ENCODE data around the gene PHLDB2.

Gene PHLDB2

DNA sequence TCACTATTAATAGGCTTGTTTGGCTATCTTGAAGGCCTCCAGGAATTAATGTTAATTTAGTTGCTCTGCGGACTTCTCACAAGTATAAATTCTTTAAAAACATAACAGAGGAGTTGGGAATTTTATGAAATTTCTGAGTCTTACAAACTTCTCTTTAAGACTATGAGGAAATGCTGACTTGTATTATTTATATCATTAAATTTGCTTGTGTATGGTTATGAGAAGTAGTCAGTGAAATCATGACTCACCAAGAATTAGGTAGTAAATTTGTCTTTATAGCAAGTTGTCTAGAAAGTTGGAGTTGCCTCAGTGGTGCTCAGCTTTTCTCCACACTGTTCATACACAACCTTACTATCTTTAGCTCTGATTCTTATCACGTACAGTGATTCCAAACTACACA, 26.5 kb downstream of the PHLDB2 start:
- no peak for DNase-seq

DNA sequence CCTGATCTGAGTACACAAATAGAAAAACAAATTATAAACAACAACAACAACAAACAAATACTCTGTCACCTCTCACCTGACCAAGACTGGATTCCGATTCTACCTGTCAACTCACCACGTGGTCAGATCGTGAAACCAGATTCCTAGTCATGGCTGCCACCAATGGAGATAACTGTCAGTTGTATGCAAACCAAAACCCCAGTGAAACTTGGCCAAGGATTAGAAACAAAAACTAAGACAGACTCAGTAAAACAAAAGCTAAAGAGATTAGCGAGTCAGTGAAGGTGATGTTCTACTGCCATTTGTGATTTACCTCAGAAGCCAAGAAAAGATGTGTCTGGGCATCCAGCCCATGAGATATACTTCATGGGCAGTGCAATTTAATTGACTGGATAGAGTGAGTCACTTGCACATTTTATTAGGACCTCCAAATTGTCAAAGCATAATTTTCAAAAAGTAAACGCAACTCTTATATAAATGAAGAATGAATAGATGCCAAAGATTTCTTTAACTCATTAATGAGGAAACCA, 31.1 kb downstream of the PHLDB2 start:
- DNase-seq = no peak

DNA sequence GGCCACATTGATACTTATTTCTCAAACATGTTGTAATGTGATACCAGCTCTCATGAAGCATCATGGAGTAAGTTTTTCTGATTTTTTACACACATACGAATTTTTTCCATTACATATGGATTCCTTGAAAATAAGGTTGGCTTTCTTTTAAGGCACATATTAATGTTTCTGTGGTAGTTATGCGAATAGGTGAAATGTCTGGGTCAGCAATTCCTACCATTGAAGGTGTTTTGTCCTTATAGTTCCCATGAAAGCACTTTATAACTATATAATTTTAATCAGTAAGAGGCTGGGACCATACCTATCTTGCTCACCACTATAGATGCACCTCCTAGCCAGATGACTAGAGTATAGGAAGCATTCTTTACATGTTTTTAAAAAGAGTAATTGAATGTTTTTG, 33.0 kb downstream of the PHLDB2 start:
- no peak for DNase-seq

DNA sequence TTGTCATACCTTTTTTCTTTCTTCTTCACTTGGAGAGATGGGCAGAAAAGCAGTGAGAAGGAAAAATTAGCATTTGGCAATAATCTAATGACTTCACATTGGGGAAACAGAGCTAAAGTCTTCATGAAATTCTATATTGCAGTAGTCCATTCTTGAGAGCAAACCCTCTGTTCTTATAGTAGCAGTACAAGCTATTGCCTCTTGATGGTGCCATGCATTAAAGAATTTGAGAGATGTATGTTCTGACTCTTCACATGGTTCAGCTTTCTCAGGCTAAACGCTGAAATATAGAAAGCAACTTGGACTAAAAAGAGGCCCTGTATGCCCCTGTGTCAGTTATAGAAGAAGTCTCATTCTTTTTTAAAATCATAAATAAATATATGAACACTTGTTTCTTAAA, 36.0 kb downstream of the PHLDB2 start:
- peak; percentile 48 for DNase-seq

DNA sequence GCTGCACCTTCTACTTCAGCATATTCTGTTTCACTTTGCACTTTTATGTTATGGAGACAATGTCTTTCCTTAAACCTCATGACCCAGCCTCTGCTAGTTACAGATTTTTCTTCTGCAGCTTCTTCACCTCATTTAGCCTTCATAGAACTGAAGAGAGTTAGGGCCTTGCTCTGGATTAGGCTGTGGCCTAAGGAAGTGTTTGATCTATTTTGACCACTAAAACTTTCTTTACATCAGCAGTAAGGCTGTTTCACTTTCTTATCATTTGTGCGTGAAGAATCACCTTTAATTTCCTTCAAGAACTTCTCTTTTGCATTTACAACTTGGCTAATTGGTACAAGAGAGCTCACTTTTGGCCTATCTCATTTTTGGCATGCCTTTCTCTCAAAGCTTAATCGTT, 40.9 kb downstream of the PHLDB2 start:
- DNase-seq = no peak

DNA sequence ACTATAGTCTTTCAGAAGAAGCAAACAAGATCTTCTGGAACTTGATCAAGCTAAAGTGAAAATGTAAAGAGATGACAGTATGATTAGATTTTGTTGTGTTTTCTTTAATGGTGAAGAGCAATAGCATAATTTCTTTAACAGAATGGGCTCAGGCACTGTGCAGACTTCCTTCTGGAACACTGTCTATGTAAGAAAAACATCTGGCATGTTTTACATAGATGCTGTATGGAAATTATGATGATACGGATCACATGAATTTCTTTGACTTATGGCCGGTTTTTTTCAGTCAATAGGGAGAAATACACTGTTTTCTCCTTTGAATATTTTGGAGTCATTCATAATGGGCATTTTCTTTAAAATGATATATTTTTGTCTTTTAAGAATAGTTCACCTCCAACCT, 42.6 kb downstream of the PHLDB2 start:
- DNase-seq = no peak

DNA sequence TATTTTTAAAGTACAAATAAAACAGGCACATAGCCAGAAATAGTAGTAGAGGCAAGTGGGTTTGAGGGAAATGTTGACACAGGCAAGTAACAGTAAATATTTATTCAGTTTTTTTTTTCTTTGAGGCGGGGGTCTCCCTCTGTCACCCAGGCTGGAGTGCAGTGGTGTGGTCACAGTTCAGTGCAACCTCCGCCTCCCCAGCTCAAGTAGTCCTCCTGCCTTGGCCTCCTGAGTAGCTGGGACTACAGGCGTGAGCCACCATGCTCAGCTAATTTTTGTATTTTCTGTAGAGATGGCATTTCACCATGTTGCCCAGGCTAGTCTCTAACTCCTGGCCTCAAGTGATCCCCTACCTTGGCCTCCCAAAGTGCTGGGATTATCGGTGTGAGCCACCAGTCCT, 43.5 kb downstream of the PHLDB2 start:
- no peak for DNase-seq

DNA sequence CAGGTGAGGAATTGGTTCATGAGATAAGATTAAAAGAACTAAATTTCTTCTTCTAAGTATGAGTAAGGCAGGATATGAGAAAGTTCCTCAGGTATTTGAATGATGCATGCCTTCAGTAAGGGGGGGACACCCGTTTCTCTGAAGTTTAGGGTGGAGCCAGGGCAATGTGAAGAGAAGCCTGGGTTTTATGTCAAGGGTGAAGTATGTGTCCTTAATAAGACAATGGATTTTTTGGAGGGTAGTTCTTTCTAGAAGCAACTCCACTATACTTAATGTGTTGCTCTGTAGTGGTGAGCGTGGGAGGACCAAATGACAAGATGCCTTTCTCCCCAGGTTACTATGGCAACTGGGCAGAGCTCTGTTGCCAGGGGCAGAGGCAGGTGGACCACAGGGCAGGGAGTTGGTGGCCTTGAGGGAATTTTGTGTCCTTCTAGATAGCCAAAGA, 44.0 kb downstream of the PHLDB2 start:
- no peak for DNase-seq

DNA sequence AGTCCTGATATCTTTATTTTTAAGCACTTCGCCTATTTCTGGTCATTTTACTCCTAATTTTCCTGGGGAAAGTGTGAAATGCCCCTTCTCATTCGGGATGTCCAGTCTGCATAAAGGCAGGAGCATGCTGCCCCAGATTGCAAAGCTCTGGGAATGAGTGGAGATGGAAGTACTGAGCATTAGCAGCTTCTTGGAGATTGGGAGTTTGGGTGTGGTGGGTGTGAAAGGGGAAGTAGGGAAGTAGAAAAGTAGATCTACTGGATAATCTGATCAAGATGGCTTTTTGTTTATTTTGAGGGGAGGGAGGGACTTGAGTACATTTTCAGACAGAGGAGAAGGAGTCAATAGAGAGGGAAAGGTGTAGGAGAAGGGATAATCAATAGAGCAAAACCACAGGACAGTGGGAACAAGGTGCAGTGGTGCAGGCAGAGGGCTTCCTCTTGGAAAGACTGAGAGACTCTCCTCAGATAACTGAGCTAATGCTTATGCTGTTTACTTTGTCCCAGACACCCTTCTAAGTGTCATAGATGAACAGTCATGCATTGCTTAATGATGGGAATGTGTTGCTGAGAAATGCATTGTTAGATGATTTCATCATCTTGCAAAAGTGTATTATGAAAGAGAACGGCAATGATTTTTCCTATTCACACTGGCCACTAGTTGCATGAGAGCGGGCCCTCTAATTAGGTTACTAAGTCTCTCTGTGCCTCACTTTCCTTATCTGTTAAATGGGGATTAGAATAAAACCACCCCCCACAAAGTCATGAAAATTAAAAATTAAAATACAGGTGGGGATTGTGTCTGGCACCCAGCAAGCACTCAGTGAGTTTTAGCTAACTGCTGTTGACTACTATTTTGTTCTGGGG, 45.5 kb downstream of the PHLDB2 start:
- no peak for DNase-seq

DNA sequence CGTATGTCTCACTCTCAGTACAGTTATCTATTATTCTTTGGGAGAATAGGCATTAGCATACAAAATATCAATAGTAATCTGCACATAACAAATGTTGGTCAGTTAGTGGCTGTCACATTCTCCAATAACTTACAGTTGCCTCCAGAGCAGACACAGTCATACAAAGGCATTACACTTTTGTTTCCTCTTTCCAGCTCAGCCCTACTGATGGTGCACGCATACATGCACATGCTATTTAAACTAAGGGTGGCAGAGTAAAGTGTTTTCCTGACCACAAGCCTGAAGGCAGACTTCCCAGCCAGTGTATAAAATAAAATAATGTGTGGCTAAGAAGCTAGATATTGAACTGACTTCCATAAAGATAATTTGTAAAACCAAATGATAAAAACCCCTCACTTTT, 47.6 kb downstream of the PHLDB2 start:
- DNase-seq = peak; percentile 37

DNA sequence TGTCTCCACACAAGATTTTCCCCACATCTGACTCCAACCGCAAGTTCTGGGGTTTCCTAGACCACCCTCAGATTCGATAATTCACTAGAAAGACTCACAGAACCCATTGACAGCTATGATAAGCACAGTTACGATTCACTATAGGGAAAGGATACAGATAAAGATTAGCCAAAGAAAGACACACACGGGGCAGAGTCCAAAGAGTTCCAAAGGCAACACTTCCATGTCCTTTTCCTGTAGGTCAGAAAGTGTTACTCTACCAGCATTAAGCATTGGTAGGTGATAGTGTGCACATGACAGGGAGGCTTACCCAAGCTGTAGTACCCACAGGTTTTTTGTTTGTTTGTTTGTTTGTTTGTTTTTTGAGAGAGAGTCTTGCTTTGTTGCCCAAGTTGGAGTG, 48.1 kb downstream of the PHLDB2 start:
- DNase-seq = no peak

DNA sequence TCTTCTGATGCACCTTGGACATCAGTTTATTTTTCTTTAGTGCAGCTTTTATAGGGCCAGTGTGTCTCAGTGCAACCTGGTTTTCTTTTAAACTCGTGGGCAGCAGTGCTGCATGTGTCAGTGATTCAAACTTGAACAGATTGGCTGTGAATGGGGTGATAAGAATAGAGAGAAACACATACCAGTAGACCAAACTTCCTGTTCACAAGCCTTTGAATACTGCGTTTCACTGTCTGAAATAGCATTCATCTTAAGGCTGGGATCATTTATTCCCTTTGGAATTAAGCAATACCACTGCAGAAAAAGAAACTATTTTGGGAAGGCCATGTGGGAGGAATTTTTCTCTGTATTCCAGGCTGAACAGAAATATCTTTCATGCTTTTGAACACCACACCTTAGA, 51.7 kb downstream of the PHLDB2 start:
- no peak for DNase-seq

DNA sequence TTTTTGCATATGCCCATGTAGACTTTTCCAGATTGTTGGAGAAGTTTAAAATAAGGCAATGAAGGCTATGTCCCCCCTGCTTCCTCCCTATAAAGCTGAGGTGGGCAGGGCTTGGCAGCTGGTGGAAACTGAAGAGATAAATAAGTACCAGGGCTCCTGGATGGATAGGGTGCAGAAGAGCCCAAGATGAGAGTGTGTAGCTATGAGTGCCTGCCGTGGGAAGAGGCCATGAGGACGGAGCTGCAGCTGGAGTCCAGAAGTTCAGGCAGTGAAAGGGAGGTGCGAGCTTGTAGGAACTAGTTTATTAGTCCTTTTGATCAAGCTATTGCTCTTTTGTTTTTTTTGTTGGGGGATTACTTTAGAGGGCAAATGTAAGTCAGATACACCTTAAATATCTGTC, 52.4 kb downstream of the PHLDB2 start:
- no peak for DNase-seq

DNA sequence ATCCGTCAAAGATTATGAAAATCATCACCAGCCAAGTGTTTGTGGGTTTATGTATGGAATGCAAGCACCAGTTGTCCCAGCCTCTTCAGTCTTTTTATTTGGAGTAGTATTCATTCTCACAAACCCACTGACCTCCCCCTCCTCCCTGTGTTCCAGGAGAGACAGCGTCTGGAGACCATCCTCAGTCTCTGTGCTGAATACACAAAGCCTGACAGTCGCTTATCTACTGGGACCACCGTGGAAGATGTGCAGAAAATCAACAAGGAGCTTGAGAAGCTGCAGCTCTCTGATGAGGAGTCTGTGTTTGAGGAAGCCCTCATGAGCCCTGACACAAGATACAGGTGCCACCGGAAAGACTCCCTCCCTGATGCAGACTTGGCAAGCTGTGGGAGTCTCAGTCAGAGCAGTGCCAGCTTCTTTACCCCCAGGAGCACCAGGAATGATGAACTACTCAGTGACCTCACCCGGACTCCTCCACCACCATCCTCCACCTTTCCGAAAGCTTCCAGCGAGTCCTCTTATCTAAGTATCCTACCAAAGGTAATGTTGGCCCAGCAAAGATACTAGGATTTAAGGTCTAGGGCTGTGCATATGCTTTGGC, 54.2 kb downstream of the PHLDB2 start:
- DNase-seq = no peak

DNA sequence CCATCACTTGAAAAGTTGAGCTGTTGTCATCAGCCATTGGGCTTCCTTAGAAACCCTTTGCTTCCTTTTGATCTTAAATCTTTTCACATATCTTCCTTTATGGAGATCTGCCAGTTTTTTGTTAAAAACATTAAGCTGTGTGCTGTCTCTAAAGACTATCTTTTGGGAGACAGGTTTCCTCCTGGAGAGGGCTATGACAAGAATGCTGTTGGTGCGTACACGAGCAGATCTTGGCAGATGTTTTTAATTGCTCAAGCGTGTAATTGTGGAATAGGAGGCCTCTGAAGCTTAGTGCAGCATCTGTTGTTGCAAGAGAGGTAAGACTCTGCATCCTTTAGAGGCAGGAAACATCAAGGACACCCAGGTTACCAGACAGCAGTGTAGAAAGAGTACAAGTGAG, 56.8 kb downstream of the PHLDB2 start:
- DNase-seq = peak; percentile 44

DNA sequence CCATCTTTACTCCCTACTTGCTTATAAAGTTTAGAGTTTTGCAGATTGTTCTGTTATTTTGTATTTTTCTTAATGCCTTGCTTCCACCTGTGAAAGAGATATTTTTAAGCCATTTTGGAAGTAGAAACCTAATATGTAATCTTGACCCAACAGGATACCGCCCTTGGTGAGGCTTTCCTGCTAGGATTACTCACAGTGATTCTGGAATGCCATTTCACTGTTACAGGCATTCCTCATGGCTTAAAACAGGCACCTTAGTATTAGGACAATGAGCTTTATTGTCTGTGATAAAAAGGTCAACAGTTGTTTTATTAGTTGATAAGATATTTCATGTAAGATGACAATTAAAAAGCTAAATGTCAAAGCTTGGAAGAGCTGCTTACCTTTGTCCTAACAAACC, 58.2 kb downstream of the PHLDB2 start:
- no peak for DNase-seq

DNA sequence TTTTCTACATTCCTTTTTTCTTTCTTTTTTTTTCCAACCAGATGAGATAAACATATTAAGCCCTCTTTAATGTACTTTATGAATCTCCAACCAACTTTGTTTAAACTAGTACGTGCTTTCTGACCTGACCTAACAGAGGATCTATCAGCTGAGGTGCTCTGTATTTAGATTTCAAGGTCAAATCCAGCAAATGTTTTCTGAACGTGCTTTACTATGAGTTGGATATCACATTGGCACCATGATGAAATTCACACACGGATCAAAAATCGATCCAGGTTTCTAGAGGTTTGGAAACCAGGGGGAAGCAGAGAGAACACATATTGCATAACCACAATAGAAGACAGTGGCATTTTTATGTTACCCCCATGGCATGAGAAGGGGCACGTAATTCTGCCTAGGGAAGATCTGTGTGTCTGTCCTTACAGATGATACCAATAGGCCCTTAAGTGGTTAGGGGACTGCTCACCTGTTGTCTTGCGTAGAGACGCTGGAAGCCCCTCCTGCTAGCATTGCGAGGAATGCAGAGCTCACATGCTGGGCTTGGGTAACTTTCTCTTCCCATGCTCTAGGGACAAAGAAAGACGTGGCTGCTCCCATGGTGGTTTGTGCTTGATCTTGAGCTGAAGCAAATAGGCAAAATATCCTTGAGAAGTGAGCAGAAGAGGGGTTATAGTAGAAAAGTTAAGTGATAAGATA, 60.5 kb downstream of the PHLDB2 start:
- no peak for DNase-seq

DNA sequence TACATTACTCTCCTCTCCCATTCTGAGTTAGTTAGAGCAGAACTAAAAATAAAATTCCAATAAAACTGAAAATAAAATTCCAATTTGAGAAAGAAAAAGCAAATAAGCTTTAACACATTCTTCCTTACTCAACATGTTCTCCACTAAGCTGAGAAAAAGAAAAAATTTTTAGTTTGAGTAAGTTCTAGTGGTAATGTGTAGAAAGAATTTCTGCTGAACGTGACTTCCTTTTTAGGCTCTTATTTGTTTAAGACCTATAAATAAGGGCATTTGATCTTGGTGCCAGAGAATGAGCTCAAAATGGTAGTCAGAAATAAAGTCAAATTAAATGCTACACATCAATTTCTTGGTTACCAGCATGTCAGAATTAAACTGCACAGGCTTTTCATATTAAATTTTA, 62.1 kb downstream of the PHLDB2 start:
- no peak for DNase-seq

DNA sequence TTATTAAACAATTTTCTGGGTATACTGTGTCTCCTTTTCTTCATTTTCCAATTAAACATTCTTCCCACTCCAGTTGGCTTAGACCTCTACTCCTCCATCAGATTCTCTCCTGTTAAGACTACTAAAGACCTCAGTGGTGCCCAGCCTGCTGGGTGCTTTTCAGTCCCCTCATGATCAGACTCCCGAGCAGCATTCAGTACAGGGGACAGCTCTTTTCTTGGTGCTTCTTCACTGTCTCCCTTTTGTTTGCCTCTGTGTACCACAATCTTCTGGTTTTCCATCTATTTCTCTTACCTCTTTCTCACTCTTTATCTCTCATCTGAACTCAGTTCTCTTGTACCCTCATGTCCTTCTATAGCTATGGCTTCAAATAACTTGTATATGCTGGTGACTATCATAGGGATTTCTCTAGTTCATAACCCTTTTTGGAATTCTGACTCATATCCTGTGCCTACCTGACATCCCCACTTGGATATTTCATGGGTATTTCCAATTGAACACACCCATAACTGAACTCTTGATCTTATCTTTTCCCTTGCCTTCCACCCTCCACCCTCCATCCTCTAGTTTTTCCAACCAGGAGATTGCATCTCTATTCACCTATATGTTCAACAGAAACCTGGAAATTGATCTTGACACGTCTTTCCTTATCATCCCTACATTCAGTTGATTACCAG, 64.2 kb downstream of the PHLDB2 start:
- DNase-seq = no peak

DNA sequence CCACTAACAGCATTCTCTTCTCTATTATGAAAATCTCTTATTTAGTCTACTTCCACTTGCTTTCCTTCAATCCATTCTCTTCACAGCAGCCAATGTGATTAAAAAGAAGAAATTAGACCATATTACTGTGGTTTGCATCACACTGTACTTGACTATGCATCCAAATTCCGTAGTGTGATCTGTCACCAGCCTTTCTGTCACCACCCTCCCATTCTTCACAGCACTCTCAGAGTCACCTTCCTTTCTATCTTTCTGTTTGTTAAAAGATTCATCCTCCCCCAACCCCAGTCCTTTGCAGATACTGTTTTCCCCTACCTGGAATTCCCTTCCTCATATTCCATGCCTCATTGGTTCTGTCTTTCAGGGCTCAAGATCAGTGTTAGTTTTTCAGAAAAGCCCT, 64.7 kb downstream of the PHLDB2 start:
- no peak for DNase-seq

DNA sequence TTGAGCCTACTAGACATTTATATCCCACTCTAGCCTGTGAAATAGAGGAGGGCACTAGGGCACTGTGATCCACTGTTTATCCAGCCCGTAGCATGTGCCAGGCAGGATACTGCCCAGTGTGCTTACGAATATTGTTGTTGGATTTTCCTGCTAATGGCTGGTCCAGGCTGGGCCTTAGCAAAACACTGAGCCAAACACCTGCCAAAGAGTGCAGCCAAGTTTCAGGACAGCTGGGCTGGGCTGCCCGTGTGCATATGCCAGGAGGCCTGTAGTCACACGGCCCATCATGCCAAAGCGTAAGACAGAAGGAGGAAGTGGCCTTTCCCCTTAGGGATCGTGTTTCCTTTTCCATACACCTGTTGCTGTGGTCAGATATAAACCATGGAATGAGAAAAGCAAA, 65.2 kb downstream of the PHLDB2 start:
- peak; percentile 29 for DNase-seq

DNA sequence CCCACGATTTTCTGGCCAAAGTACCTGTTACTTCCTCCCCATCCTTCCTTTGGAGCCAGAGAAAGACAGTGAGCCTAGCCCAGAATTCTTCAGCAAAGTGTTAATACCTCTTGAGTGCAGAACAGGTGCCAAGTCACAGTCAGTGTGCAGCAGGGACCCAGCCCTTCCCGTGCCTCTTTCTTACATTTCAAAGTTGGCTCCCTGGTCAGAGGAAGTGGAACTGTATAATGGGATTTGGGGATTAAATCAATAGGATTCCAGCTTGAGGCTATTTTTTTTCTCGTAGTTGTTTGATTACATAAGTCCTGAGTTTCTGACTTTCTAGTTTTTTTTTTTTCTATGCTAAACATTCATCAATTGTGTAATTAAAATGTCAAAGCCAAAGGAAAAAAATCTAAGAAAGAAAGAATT, 67.2 kb downstream of the PHLDB2 start:
- DNase-seq = no peak

DNA sequence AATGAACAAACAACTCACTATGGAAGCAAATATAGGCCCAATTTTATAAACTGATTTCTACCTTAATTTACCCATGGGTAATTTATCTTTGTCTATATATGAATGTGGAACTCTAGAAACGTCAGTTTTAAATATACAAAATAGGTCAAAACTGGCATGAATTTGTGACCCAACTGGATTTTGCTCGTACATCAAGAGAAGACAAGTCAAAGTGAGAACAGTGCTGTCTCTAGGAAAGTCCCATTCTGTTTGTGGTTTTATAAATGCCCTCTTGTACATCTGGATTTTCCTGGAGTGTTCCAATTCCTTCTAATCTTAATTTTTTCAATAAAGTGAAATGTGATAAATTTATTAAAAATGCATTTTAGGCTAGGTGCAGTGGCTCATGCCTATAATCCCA, 69.5 kb downstream of the PHLDB2 start:
- DNase-seq = no peak

Measured in eye (tissue), 1 donor.